Progenitor cell of endocrine pancreas (in vitro differentiated cells): ENCODE data around the gene ATG9A. TPM values are rescaled to one million over a fixed set of nuclear protein-coding genes. Genes with fewer than 3 reads are reported as not detected.

Experiments used
- DNase-seq: peaks from one replicate; pipeline ENCODE4 v3.0.0; 2021; ENCODE audit warnings: low spot score; ENCODE audit not compliant: unreplicated experiment
- H3K27ac Mint-ChIP-seq: 2 replicates; pipeline ENCODE4 v1.8.0; 2021; ENCODE audit warnings: mild to moderate bottlenecking, moderate library complexity, mixed read lengths
- H3K27me3 Mint-ChIP-seq: 2 replicates; pipeline ENCODE4 v1.8.0; 2021; ENCODE audit warnings: mixed read lengths
- H3K36me3 Mint-ChIP-seq: 2 replicates; pipeline ENCODE4 v1.8.0; 2022; ENCODE audit warnings: mixed read lengths; ENCODE audit not compliant: insufficient read depth
- H3K4me1 Mint-ChIP-seq: 2 replicates; pipeline ENCODE4 v1.8.0; 2021; ENCODE audit warnings: low read depth, mixed read lengths
- H3K4me3 Mint-ChIP-seq: 2 replicates; pipeline ENCODE4 v1.8.0; 2021; ENCODE audit warnings: low read depth, mild to moderate bottlenecking, moderate library complexity, mixed read lengths
- H3K9me3 Mint-ChIP-seq: 2 replicates; pipeline ENCODE4 v1.8.0; 2021; ENCODE audit warnings: low read depth, mixed read lengths
- CTCF ChIP-seq: fragments of 200-600 bp; sonication (generic); IDR thresholded peaks from one replicate; pipeline ENCODE4 v1.5.0; 2021; ENCODE audit warnings: antibody characterized with exemption, mild to moderate bottlenecking; ENCODE audit not compliant: unreplicated experiment
- total RNA-seq: library from RNA; stranded (reverse); gene quantifications from 2 replicates; pipeline ENCODE4 v1.2.1, GENCODE V29; 2021

Gene ATG9A
- total RNA-seq, 1 donor from 2014 or later, result 43.6 TPM

GRCh38 chr2:219243291-219243761 lies 13.9 kb upstream of the ATG9A start:
- TF ChIP-seq CTCF, result no peak
- no peaks in the 10 kb centered on the region for H3K9me3 Mint-ChIP-seq
- H3K27me3 Mint-ChIP-seq, result no peaks in the 10 kb centered on the region
- no peak for DNase-seq
- peak overlapping the region; percentile 47 for H3K4me3 Mint-ChIP-seq
- H3K4me1 Mint-ChIP-seq, result peaks cover 8% of the 10 kb centered on the region
- H3K36me3 Mint-ChIP-seq, result no peaks in the 10 kb centered on the region
- peak overlapping the region; percentile 41 for H3K27ac Mint-ChIP-seq

- H3K27me3 Mint-ChIP-seq, result no peaks in the 10 kb centered on the region
- TF ChIP-seq CTCF, result no peak
- no peaks in the 10 kb centered on the region for H3K9me3 Mint-ChIP-seq
- no peak for DNase-seq
- H3K4me3 Mint-ChIP-seq, result no peak overlapping the region
- H3K36me3 Mint-ChIP-seq, result peaks cover 21% of the 10 kb centered on the region
- H3K27ac Mint-ChIP-seq, result no peak overlapping the region
- peaks cover 9% of the 10 kb centered on the region for H3K4me1 Mint-ChIP-seq
Measured at GRCh38 chr2:219234331-219234730, 4.9 kb upstream of the ATG9A start.

DNA sequence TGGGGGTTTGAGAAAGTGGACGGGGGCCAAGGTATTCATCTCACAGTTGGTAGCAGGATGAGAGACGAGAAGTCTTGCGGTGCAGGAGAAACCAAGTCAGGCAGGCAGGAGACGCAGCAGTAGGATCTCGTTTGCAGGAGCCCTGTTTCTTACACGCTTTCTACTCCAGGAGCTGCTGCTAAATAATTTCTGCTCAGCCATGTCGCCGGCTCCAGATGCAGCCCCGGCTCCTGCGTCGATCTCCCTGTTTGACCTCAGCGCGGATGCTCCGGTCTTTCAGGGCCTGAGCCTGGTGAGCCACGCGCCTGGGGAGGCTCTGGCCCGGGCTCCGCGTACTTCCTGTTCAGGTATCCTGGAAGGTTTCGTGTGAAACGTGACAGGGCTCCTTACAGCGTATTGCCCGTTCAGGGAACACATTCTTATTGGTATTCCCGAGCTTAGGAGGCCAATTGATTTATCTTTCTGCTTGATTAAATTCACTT lies 664 bp upstream of the ATG9A start:
- H3K27me3 Mint-ChIP-seq, result no peaks in the 10 kb centered on the region
- DNase-seq, result no peak
- H3K4me1 Mint-ChIP-seq, result peaks cover 18% of the 10 kb centered on the region
- H3K4me3 Mint-ChIP-seq, result peak overlapping the region; percentile 98
- TF ChIP-seq CTCF, result no peak
- H3K27ac Mint-ChIP-seq, result peak overlapping the region; percentile 99
- no peaks in the 10 kb centered on the region for H3K9me3 Mint-ChIP-seq
- peaks cover 14% of the 10 kb centered on the region for H3K36me3 Mint-ChIP-seq

- DNase-seq, result no peak
- Mint-ChIP-seq H3K9me3 (no peaks in the 10 kb centered on the region), H3K4me3 (peak overlapping the region; percentile 70), H3K4me1 (peaks cover 18% of the 10 kb centered on the region), H3K36me3 (peaks cover 12% of the 10 kb centered on the region), H3K27ac (no peak overlapping the region), H3K27me3 (no peaks in the 10 kb centered on the region)
- TF ChIP-seq CTCF, result no peak
Measured at GRCh38 chr2:219228911-219229304, 528 bp downstream of the ATG9A start.

DNA sequence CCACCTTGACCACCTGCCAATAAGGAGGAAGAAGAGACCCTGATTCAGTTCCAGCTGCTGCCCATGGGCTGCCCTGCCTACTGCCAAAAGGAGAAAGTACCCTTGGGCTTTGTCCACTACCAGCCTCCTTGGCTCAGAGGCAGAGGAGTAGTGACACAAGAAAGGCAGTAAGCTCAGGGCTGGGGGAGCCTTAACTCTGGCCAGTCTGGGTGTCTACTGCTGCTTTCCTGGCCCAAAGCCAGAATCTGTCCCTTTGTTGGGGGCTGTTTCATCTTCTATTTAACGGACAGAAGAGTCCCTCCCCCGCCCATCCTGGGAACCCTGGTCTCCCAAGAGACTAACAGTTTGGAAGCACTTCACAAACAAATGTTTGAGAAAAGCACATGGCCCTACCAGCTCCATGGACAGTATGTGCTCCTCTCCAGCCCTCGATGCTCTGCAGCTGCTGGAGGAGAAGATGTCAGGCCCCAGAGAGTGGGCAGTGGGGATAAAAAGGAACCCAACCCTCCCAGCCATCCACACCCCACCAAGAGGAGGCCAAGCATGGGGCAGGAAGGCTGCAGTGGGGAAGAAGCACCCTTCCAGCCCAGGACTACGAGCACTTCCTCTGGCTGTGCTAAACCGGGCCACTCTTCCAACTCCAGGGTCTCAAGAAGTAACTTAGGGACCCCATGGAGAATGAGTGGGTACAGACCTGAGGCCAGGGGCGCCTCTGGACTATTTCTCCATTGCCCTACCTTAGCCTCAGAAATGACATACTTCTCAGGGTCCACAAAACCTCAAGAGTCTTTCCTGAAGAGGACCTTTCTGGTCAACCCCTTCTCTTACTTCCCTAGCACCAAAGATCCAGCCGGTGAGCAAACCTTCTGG lies 1.2 kb downstream of the ATG9A start:
- Mint-ChIP-seq H3K27me3 (no peaks in the 10 kb centered on the region), H3K27ac (peak overlapping the region; percentile 78), H3K36me3 (peaks cover 13% of the 10 kb centered on the region), H3K4me3 (peak overlapping the region; percentile 70), H3K9me3 (no peaks in the 10 kb centered on the region), H3K4me1 (peaks cover 18% of the 10 kb centered on the region)
- no peak for DNase-seq
- no peak for TF ChIP-seq CTCF
